Keratinocyte (primary cell): Measurements from ENCODE around the gene NGB.

Source experiments
- CTCF ChIP-seq, 3 experiments: IDR thresholded peaks in 1 of 3; conservative IDR thresholded peaks in 1 of 3; optimal IDR thresholded peaks in 1 of 3; 2 replicates in 2 of 3; 3 replicates in 1 of 3; pipeline versions ENCODE3 to v1.5.1; 2011; ENCODE audit warnings: low read length in 3 of 3, mild to moderate bottlenecking in 3 of 3, moderate library complexity in 2 of 3, control low read depth in 1 of 3, inconsistent platforms in 1 of 3; ENCODE audit not compliant: insufficient read depth in 2 of 3; ENCODE audit errors: extremely low read depth in 1 of 3
- EZH2 ChIP-seq: IDR thresholded peaks from one replicate; pipeline ENCODE4 v1.6.1; 2012; ENCODE audit warnings: inconsistent platforms, mild to moderate bottlenecking, low read length, moderate library complexity

GRCh38 chr14:77260631-77261030 lies 10.4 kb downstream of the NGB start:
- TF ChIP-seq CTCF (optimal IDR thresholded peaks at IDR 0.05 in 1 of 3, IDR thresholded peaks at IDR 0.05 in 1 of 3, conservative IDR thresholded peaks at IDR 0.05 in 1 of 3; ENCODE audit: extremely low read depth in 1 of 3, insufficient read depth in 2 of 3, low read length in 3 of 3) (no peak), EZH2 (no peak)
